ENCODE measurements around the gene SPRYD7.

Gene SPRYD7

GRCh38 chr13:49877629-49878218, 58.4 kb downstream of the SPRYD7 start:
- Histone ChIP-seq H3K4me1 (no peaks in the 10 kb centered on the region), H3K9me3 (peaks cover 7% of the 10 kb centered on the region; the same call in 1 of the 2 replicates), H3K4me3 (ENCODE audit: low read depth, low read length) (no peak overlapping the region), H3K27me3 (no peaks in the 10 kb centered on the region), H3K36me3 (no peaks in the 10 kb centered on the region)
- TF ChIP-seq, protein P1, sequence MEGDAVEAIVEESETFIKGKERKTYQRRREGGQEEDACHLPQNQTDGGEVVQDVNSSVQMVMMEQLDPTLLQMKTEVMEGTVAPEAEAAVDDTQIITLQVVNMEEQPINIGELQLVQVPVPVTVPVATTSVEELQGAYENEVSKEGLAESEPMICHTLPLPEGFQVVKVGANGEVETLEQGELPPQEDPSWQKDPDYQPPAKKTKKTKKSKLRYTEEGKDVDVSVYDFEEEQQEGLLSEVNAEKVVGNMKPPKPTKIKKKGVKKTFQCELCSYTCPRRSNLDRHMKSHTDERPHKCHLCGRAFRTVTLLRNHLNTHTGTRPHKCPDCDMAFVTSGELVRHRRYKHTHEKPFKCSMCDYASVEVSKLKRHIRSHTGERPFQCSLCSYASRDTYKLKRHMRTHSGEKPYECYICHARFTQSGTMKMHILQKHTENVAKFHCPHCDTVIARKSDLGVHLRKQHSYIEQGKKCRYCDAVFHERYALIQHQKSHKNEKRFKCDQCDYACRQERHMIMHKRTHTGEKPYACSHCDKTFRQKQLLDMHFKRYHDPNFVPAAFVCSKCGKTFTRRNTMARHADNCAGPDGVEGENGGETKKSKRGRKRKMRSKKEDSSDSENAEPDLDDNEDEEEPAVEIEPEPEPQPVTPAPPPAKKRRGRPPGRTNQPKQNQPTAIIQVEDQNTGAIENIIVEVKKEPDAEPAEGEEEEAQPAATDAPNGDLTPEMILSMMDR (IDR thresholded peaks at IDR 0.05; ENCODE audit: low read depth, low read length): no peak
- no peak for DNase-seq

GRCh38 chr13:49874430-49874829, 61.7 kb downstream of the SPRYD7 start:
- Histone ChIP-seq H3K9me3 (peaks cover 7% of the 10 kb centered on the region; the same call in 1 of the 2 replicates), H3K4me1 (no peaks in the 10 kb centered on the region), H3K27me3 (no peaks in the 10 kb centered on the region), H3K4me3 (ENCODE audit: low read depth, low read length) (no peak overlapping the region), H3K36me3 (no peaks in the 10 kb centered on the region)
- no peak for DNase-seq
- TF ChIP-seq, protein P1 (IDR thresholded peaks at IDR 0.05; ENCODE audit: low read depth, low read length): no peak

DNA sequence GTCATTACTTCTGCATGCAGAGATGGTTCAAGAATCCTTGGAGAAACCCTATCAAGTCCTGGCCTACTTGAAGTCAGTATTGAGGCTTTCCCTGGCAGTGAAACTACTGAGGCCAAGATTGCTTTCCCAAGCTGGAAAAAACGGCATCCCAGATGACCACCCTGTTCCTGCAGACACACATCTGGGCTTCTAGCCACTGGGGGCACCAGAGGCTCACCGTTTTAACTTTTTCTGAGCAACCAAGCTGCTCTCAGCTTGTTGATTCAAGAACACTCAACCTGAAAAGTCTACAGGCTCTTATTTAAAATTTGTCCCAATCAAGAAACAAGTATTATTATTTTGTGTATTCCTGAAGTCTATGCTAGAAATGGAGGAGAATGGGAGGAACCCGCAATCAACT, 66.6 kb downstream of the SPRYD7 start:
- no peaks in the 10 kb centered on the region for H3K27me3 ChIP-seq
- no peaks in the 10 kb centered on the region for H3K4me1 ChIP-seq
- TF ChIP-seq, protein P1 (IDR thresholded peaks at IDR 0.05; ENCODE audit: low read depth, low read length): peak; percentile 66
- no peak overlapping the region for H3K4me3 ChIP-seq (ENCODE audit: low read depth, low read length)
- peak; percentile 48 for DNase-seq
- H3K9me3 ChIP-seq: 0 out of 2 replicates have a peak, but pooled peaks cover 1% of the 10 kb centered on the region
- no peaks in the 10 kb centered on the region for H3K36me3 ChIP-seq

GRCh38 chr13:49867834-49868233, 68.3 kb downstream of the SPRYD7 start:
- no peaks in the 10 kb centered on the region for H3K4me1 ChIP-seq
- no peak overlapping the region for H3K4me3 ChIP-seq (ENCODE audit: low read depth, low read length)
- DNase-seq: no peak
- no peaks in the 10 kb centered on the region for H3K27me3 ChIP-seq
- TF ChIP-seq, protein P1 (IDR thresholded peaks at IDR 0.05; ENCODE audit: low read depth, low read length): no peak
- no peaks in the 10 kb centered on the region for H3K36me3 ChIP-seq
- H3K9me3 ChIP-seq: no peaks in the 10 kb centered on the region

GRCh38 chr13:49865218-49865617, 70.9 kb downstream of the SPRYD7 start:
- no peaks in the 10 kb centered on the region for H3K36me3 ChIP-seq
- no peaks in the 10 kb centered on the region for H3K27me3 ChIP-seq
- no peaks in the 10 kb centered on the region for H3K4me1 ChIP-seq
- no peaks in the 10 kb centered on the region for H3K9me3 ChIP-seq
- TF ChIP-seq, protein P1 (IDR thresholded peaks at IDR 0.05; ENCODE audit: low read depth, low read length): no peak
- H3K4me3 ChIP-seq (ENCODE audit: low read depth, low read length): no peak overlapping the region
- no peak for DNase-seq

DNA sequence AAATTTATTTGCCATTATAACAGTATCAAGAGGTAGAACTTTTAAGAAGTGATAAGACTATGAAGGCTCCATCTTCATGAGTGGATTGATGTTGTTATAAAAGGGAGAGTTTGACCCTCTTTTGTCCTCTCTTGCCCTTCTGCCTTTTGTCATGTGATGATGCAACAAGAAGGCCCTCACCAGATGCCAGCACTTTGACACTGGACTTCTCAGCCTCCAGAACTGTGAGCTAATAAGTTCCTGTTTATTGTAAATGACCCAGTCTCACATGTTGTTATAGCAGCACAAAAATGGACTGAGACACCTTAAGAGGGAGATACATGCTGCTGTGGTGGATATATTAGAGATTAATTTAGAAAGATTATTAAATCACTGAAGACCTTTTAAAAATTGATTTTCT, 71.6 kb downstream of the SPRYD7 start:
- H3K36me3 ChIP-seq: no peaks in the 10 kb centered on the region
- H3K4me3 ChIP-seq (ENCODE audit: low read depth, low read length): no peak overlapping the region
- no peaks in the 10 kb centered on the region for H3K9me3 ChIP-seq
- TF ChIP-seq, protein P1 (IDR thresholded peaks at IDR 0.05; ENCODE audit: low read depth, low read length): no peak
- H3K4me1 ChIP-seq: no peaks in the 10 kb centered on the region
- no peaks in the 10 kb centered on the region for H3K27me3 ChIP-seq
- no peak for DNase-seq
